ENCODE data around the gene BLMH. TPM values are rescaled to one million over a fixed set of nuclear protein-coding genes. Genes with fewer than 3 reads are reported as not detected.

Gene BLMH, protein sequence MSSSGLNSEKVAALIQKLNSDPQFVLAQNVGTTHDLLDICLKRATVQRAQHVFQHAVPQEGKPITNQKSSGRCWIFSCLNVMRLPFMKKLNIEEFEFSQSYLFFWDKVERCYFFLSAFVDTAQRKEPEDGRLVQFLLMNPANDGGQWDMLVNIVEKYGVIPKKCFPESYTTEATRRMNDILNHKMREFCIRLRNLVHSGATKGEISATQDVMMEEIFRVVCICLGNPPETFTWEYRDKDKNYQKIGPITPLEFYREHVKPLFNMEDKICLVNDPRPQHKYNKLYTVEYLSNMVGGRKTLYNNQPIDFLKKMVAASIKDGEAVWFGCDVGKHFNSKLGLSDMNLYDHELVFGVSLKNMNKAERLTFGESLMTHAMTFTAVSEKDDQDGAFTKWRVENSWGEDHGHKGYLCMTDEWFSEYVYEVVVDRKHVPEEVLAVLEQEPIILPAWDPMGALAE
- total RNA-seq (2021), result 20.7 and 23.4 TPM in 2 replicates
- percentile 62 among the genes with signal in this experiment for Bru-seq, nascent RNA
- BruChase-seq, experiment 1, labeled RNA remaining after a 2-hour chase, result percentile 55 among the genes with signal in this experiment
- percentile 63 among the genes with signal in this experiment for BruChase-seq, experiment 2, labeled RNA remaining after a 6-hour chase
- long read RNA-seq, transcript BLMH-201 (12 exons, 2,365 nt), result major isoform, 32 of 38 reads
- long read RNA-seq, partial matches to known transcripts, result 1 of 38 reads
- long read RNA-seq, other reads (novel, unspliced or antisense), result 3 of 38 reads

DNA sequence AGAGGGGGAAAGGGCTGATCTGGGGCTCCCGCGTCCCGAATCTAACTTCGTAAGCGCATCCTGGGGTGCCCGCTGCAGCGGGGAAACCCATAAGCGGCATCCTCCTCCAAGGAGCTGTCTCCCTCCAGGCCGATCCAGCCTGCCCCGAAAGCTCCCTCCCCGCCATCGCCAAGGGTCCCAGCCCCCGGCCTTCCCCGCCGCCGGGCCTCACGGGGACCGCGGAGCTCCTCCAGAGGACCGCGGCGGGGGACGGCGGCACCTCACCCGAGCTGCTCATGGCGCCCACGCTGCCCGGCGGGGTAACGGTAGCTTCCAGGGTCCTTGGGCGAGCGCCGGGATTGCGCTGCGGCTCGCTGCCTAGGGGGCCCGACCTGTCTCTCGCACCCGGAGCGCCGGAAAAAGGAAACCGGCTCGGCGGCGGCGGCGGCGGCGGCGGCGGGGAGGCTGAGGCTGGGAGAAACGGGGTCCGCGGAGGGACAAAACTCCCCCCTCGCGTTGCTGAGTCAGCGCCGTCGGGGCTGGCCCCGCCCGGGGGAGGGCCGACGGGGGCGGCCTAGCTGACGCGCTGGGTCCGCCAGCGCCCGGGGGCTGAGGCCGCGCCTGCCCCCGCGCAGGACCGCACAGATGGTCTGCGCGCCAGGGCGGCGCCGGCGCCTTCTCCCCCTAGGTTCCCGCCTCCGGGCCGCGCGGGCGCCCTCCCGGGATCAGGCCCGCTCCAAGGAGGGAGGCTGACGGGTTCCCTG lies at the start of gene BLMH:
Gene BLMH, minus strand, starts transcription at position 402 of the 743 bp plus-strand sequence. Its CDS starts 125 bp downstream, at position 277.
- TF ChIP-seq, protein P1, sequence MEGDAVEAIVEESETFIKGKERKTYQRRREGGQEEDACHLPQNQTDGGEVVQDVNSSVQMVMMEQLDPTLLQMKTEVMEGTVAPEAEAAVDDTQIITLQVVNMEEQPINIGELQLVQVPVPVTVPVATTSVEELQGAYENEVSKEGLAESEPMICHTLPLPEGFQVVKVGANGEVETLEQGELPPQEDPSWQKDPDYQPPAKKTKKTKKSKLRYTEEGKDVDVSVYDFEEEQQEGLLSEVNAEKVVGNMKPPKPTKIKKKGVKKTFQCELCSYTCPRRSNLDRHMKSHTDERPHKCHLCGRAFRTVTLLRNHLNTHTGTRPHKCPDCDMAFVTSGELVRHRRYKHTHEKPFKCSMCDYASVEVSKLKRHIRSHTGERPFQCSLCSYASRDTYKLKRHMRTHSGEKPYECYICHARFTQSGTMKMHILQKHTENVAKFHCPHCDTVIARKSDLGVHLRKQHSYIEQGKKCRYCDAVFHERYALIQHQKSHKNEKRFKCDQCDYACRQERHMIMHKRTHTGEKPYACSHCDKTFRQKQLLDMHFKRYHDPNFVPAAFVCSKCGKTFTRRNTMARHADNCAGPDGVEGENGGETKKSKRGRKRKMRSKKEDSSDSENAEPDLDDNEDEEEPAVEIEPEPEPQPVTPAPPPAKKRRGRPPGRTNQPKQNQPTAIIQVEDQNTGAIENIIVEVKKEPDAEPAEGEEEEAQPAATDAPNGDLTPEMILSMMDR (conservative IDR thresholded peaks at IDR 0.05), result no peak
- no peak for TF ChIP-seq EZH2 (IDR thresholded peaks at IDR 0.05; ENCODE audit: low read depth)
- Histone ChIP-seq H4K20me1 (ENCODE audit: insufficient read depth) (0 out of 2 replicates have a peak, but pooled peaks cover 4% of the 10 kb centered on the region), H3F3A (ENCODE audit: insufficient read depth, low read depth) (peaks cover 9% of the 10 kb centered on the region; the same call in 1 of the 2 replicates), H3K4me3 (peak within 1 kb of the TSS; percentile 66), H3K79me2 (ENCODE audit: low read depth) (peaks cover 12% of the 10 kb centered on the region), H3K36me3 (ENCODE audit: low read depth) (0 out of 2 replicates have a peak, but pooled peaks cover 7% of the 10 kb centered on the region), H3K27me3 (ENCODE audit: insufficient read depth, low read depth) (no peaks in the 10 kb centered on the region), H3K4me1 (replicated peaks; ENCODE audit: insufficient read depth) (peaks cover 20% of the 10 kb centered on the region), H3K9me2 (ENCODE audit: insufficient read depth) (no peaks in the 10 kb centered on the region), H3K4me2 (peak within 1 kb of the TSS; percentile 90), H3K9me3 (ENCODE audit: insufficient read depth, low read depth) (no peaks in the 10 kb centered on the region), H2AFZ (peak within 1 kb of the TSS; percentile 89), H3K27ac (no peak within 1 kb of the TSS)
- TSS peak; percentile 53 for BruUV-seq (replicated peaks)
- CTCF ChIA-PET, result interaction anchor here (0.7 kb wide), 1 partner anchor 175 kb away, joined by 4 read pairs; no protein-coding TSS in a partner anchor
- POLR2A ChIA-PET (ENCODE audit: unreplicated experiment), result interaction anchor here (0.7 kb wide), 1 partner anchor 1445 kb away, joined by 3 read pairs; no protein-coding TSS in a partner anchor
- intact Hi-C loops (cut with micrococcal nuclease; ENCODE audit: unreplicated experiment), result no loop called here
- peak; percentile 52 to 75 for DNase-seq

DNA sequence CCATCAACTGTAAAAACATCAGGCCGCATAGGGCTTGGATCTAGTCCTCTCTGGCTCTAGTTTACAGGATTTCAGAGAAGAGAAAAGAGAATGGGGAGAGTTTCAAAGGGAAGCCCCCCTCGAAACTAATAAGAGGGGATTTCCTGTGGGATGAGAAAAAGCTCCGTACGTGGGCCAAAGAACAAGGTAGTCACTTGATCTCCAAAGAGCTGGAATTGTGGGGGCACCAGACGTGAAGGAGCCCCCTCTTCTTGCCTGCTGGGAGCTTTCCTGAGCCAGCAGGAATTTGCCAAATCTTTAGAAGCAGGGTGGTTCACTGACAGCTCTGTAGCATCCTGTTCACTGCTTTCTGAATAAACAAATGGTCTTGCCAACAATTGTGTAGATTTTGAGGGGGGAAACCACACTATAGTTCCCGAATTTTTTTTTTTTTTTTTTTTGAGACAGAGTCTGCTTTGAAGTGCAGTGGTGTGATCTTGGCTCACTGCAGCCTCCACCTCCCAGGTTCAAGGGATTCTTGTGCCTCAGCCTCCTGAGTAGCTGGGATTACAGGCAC lies 49.1 kb upstream of the BLMH start:
- H3K9me2 ChIP-seq (ENCODE audit: insufficient read depth), result no peaks in the 10 kb centered on the region
- POLR2A ChIA-PET (ENCODE audit: unreplicated experiment), result no interaction called here
- no peak for DNase-seq

More for the DNA sequence above, 49.1 kb upstream of the BLMH start:
- Histone ChIP-seq H3K27ac (peak overlapping the region; percentile 27; the same call in 1 of the 2 replicates), H4K20me1 (ENCODE audit: insufficient read depth) (no peaks in the 10 kb centered on the region), H3K4me3 (no peak overlapping the region), H3K27me3 (ENCODE audit: insufficient read depth, low read depth) (no peaks in the 10 kb centered on the region), H3K9me3 (ENCODE audit: insufficient read depth, low read depth) (no peaks in the 10 kb centered on the region; the same call in 1 of the 2 replicates), H3F3A (ENCODE audit: insufficient read depth, low read depth) (peaks cover 34% of the 10 kb centered on the region), H3K4me2 (peak overlapping the region; percentile 48), H3K36me3 (ENCODE audit: low read depth) (no peaks in the 10 kb centered on the region), H2AFZ (peak overlapping the region; percentile 59; the same call in 1 of the 2 replicates), H3K4me1 (replicated peaks; ENCODE audit: insufficient read depth) (peaks cover 57% of the 10 kb centered on the region), H3K79me2 (ENCODE audit: low read depth) (no peaks in the 10 kb centered on the region)
- CTCF ChIA-PET, result interaction anchor here (0.8 to 2.1 kb wide), 3 partner anchors 64 to 136 kb away, joined by 4 to 10 read pairs (median 5); partner anchors contain the start of gene GOSR1
- intact Hi-C loops (cut with micrococcal nuclease; ENCODE audit: unreplicated experiment), result loop anchor here (1.0 to 5.0 kb wide), 5 partner anchors 136 to 376 kb away; partner anchors contain the start of gene GOSR1
- BruUV-seq (replicated peaks), result no TSS peak
- no peak for TF ChIP-seq EZH2 (IDR thresholded peaks at IDR 0.05; ENCODE audit: low read depth)
- TF ChIP-seq, protein P1 (conservative IDR thresholded peaks at IDR 0.05), result no peak

Data from PC-9 (cell line).